ENCODE data around the gene JAK1. TPM values are rescaled to one million over a fixed set of nuclear protein-coding genes. Genes with fewer than 3 reads are reported as not detected.

JAK1 gene
- total RNA-seq, 2 experiments from 2014 or later: 204 to 205 TPM

DNA sequence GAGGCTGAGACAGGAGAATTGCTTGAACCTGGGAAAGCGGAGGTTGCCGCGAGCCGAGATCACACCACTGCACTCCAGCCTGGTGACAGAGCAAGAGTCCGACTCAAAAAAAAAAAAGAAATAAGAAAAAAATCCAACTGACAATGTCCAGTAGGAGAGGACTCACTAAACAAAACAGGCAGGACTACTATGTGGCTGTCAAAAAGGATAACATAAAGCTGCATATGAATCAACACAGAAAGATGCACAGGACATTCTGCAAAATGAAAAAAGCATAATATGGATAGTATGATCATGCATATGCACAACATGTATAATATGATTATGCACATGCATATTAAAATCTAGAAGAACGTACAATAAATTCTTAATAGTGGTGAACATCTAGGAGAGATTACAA lies 80.7 kb downstream of the JAK1 start:
- peaks cover 31% of the 10 kb centered on the region for H3K36me3 Mint-ChIP-seq (ENCODE audit: low read depth)
- no peak overlapping the region for H3K27ac Mint-ChIP-seq
- ChIA-PET POLR2A (no interaction called here), CTCF (no interaction called here)
- H3K27me3 Mint-ChIP-seq: no peaks in the 10 kb centered on the region
- H3K4me3 Mint-ChIP-seq: no peak overlapping the region
- peaks cover 36% of the 10 kb centered on the region for H3K4me1 Mint-ChIP-seq
- no peak for DNase-seq
- no peaks in the 10 kb centered on the region for H3K9me3 Mint-ChIP-seq

- Mint-ChIP-seq H3K27ac (no peak overlapping the region), H3K4me3 (no peak overlapping the region), H3K4me1 (peaks cover 27% of the 10 kb centered on the region), H3K9me3 (no peaks in the 10 kb centered on the region), H3K27me3 (no peaks in the 10 kb centered on the region), H3K36me3 (ENCODE audit: low read depth) (peaks cover 31% of the 10 kb centered on the region)
- DNase-seq: no peak
- CTCF ChIA-PET: no interaction called here
- POLR2A ChIA-PET: no interaction called here
Measured at GRCh38 chr1:64884261-64885040, 81.9 kb downstream of the JAK1 start.

DNA sequence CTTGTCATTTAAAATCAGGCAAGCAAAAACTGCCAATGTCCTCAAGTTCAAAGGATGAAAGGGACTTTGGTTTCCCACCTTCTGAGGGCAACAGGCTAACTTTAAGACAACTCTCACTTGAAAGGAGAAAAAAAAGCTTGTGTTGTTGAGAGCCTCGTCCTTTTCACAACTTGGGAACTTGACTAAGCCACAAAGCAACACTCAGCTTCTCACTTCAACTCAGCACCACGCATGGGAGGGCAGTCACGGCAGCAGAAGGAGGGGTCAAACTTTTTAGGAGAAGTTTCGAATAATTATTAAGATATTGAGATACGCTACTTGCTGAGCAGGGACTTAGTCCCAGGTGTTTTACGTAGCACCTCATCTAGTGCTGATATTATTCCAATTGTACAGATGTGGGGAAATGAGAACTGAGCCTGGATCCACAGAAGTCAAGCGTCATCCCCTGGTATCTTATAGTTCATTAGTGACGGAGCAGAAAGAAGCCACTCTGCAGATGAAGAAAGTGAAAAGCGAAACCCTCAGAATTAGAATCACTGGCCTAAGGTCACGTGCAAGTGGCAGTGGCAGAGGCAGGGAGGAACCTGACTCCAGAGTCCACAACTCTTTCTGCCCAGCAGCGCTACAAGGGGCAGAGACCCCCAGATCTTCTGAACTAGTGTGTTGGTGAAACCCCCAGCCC lies 83.6 kb downstream of the JAK1 start:
- CTCF ChIA-PET: no interaction called here
- POLR2A ChIA-PET: no interaction called here
- H3K9me3 Mint-ChIP-seq: no peaks in the 10 kb centered on the region
- DNase-seq: no peak
- H3K36me3 Mint-ChIP-seq (ENCODE audit: low read depth): peaks cover 44% of the 10 kb centered on the region
- H3K27me3 Mint-ChIP-seq: no peaks in the 10 kb centered on the region
- peaks cover 35% of the 10 kb centered on the region for H3K4me1 Mint-ChIP-seq
- H3K4me3 Mint-ChIP-seq: no peak overlapping the region
- H3K27ac Mint-ChIP-seq: no peak overlapping the region

DNA sequence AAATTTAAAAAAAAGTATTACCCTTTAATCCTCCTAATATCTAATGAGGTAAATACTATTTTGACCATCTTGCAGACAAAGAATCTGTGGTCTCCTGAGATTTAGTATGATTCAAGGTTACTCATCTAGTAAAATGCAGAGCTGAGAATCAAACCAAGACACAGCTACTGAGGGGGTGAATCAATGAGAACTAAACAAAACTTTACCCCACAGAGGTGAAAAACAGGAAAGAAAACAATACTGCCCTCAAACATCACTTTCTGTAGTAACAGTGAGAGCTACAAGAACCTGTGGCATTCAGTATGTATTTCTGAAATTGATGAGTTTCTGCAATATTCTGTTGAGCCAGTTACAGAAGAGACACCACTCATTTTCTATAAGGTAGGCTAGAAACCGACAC lies 85.1 kb downstream of the JAK1 start:
- H3K27ac Mint-ChIP-seq: no peak overlapping the region
- ChIA-PET CTCF (no interaction called here), POLR2A (interaction anchor here (0.9 kb wide), 1 partner anchor 22 kb away, joined by 3 read pairs; no protein-coding TSS in a partner anchor)
- peaks cover 43% of the 10 kb centered on the region for H3K4me1 Mint-ChIP-seq
- peaks cover 58% of the 10 kb centered on the region for H3K36me3 Mint-ChIP-seq (ENCODE audit: low read depth)
- H3K27me3 Mint-ChIP-seq: no peaks in the 10 kb centered on the region
- H3K4me3 Mint-ChIP-seq: no peak overlapping the region
- no peaks in the 10 kb centered on the region for H3K9me3 Mint-ChIP-seq
- no peak for DNase-seq

GRCh38 chr1:64880449-64880848 lies 85.9 kb downstream of the JAK1 start:
- Mint-ChIP-seq H3K9me3 (no peaks in the 10 kb centered on the region), H3K4me1 (peaks cover 50% of the 10 kb centered on the region), H3K36me3 (ENCODE audit: low read depth) (peaks cover 64% of the 10 kb centered on the region), H3K4me3 (no peak overlapping the region), H3K27ac (no peak overlapping the region), H3K27me3 (no peaks in the 10 kb centered on the region)
- POLR2A ChIA-PET: no interaction called here
- no peak for DNase-seq
- CTCF ChIA-PET: no interaction called here

- DNase-seq: no peak
- POLR2A ChIA-PET: no interaction called here
- no peaks in the 10 kb centered on the region for H3K9me3 Mint-ChIP-seq
- H3K4me3 Mint-ChIP-seq: no peak overlapping the region
- peaks cover 51% of the 10 kb centered on the region for H3K4me1 Mint-ChIP-seq
- no peak overlapping the region for H3K27ac Mint-ChIP-seq
- H3K36me3 Mint-ChIP-seq (ENCODE audit: low read depth): peaks cover 69% of the 10 kb centered on the region
- H3K27me3 Mint-ChIP-seq: no peaks in the 10 kb centered on the region
- CTCF ChIA-PET: interaction anchor here (0.8 kb wide), 1 partner anchor 55 kb away, joined by 3 read pairs; no protein-coding TSS in a partner anchor
Measured at GRCh38 chr1:64878931-64879611, 87.3 kb downstream of the JAK1 start.

GRCh38 chr1:64878090-64878489 lies 88.3 kb downstream of the JAK1 start:
- peaks cover 49% of the 10 kb centered on the region for H3K4me1 Mint-ChIP-seq
- peak overlapping the region; percentile 36 for H3K27ac Mint-ChIP-seq
- H3K27me3 Mint-ChIP-seq: no peaks in the 10 kb centered on the region
- no peak for DNase-seq
- H3K9me3 Mint-ChIP-seq: no peaks in the 10 kb centered on the region
- POLR2A ChIA-PET: interaction anchor here (1.2 to 2.4 kb wide), 4 partner anchors 84 to 191 kb away, joined by 3 to 11 read pairs (median 6); partner anchors contain the start of gene JAK1
- CTCF ChIA-PET: interaction anchor here (1.0 to 1.2 kb wide), 3 partner anchors 28 to 197 kb away, joined by 3 to 4 read pairs (median 3); no protein-coding TSS in a partner anchor
- H3K4me3 Mint-ChIP-seq: no peak overlapping the region
- peaks cover 70% of the 10 kb centered on the region for H3K36me3 Mint-ChIP-seq (ENCODE audit: low read depth)

- ChIA-PET CTCF (interaction anchor here (1.0 to 1.3 kb wide), 4 partner anchors 29 to 198 kb away, joined by 3 to 4 read pairs (median 3); no protein-coding TSS in a partner anchor), POLR2A (interaction anchor here (1.2 to 2.4 kb wide), 5 partner anchors 14 to 191 kb away, joined by 3 to 11 read pairs (median 5); partner anchors contain the start of gene JAK1)
- Mint-ChIP-seq H3K4me1 (peaks cover 48% of the 10 kb centered on the region), H3K36me3 (ENCODE audit: low read depth) (peaks cover 71% of the 10 kb centered on the region), H3K27ac (peak overlapping the region; percentile 36), H3K27me3 (no peaks in the 10 kb centered on the region), H3K4me3 (no peak overlapping the region), H3K9me3 (no peaks in the 10 kb centered on the region)
- no peak for DNase-seq
Measured at GRCh38 chr1:64877598-64877997, 88.8 kb downstream of the JAK1 start.

- peak overlapping the region; percentile 74 for H3K27ac Mint-ChIP-seq
- CTCF ChIA-PET: interaction anchor here (1.0 to 1.3 kb wide), 2 partner anchors 29 to 85 kb away, joined by 3 read pairs; no protein-coding TSS in a partner anchor
- H3K4me3 Mint-ChIP-seq: no peak overlapping the region
- no peaks in the 10 kb centered on the region for H3K27me3 Mint-ChIP-seq
- POLR2A ChIA-PET: interaction anchor here (1.2 to 2.4 kb wide), 6 partner anchors 11 to 192 kb away, joined by 3 to 11 read pairs (median 4); partner anchors contain the start of gene JAK1
- no peak for DNase-seq
- H3K4me1 Mint-ChIP-seq: peaks cover 47% of the 10 kb centered on the region
- H3K9me3 Mint-ChIP-seq: no peaks in the 10 kb centered on the region
- peaks cover 71% of the 10 kb centered on the region for H3K36me3 Mint-ChIP-seq (ENCODE audit: low read depth)
Measured at GRCh38 chr1:64877151-64877550, 89.2 kb downstream of the JAK1 start.

DNA sequence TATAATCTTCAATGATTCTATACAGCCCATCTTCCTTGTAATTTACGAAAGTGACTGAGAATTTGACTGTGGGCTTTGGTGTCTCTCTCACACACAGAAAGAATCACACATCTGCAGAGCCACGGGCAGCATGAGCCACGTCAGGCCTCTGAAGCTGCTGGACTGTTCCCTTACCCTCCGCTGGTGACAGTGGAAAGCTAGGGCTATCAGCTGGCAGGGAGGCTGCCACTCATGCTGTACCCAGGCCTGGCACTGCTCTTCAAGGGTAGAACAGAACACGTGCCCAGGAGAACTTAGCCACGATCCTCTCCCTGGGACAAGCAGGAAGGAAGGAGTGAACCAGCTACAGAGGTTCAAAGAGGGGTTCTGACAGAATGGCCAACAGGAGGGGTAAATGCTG lies 90.7 kb downstream of the JAK1 start:
- DNase-seq: no peak
- ChIA-PET POLR2A (interaction anchor here (2.2 kb wide), 1 partner anchor 86 kb away, joined by 6 read pairs; no protein-coding TSS in a partner anchor), CTCF (no interaction called here)
- H3K27ac Mint-ChIP-seq: peak overlapping the region; percentile 44
- no peak overlapping the region for H3K4me3 Mint-ChIP-seq
- H3K4me1 Mint-ChIP-seq: peaks cover 40% of the 10 kb centered on the region
- H3K36me3 Mint-ChIP-seq (ENCODE audit: low read depth): peaks cover 77% of the 10 kb centered on the region
- no peaks in the 10 kb centered on the region for H3K27me3 Mint-ChIP-seq
- H3K9me3 Mint-ChIP-seq: no peaks in the 10 kb centered on the region

DNA sequence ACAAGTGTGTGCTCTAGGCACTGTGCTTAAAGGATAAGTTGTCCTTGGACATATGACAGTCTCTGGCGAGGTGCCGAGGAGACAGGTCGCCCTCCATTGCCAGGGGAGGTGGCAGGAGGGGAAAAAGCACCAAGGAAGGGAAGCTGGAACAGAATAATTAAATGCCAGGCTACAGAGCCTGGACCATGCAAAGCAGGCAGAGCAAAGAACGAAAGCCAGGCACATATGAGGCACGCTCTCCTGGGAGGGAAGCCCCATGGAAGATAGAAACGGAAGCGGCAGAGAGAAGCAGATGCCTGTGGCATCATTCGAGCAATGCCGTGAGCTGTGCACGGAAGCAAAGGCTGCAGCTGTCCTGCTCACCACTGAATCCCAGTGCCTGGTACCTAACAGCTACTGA lies 91.2 kb downstream of the JAK1 start:
- H3K36me3 Mint-ChIP-seq (ENCODE audit: low read depth): peaks cover 82% of the 10 kb centered on the region
- CTCF ChIA-PET: no interaction called here
- no peak overlapping the region for H3K27ac Mint-ChIP-seq
- H3K27me3 Mint-ChIP-seq: no peaks in the 10 kb centered on the region
- POLR2A ChIA-PET: no interaction called here
- H3K4me1 Mint-ChIP-seq: peaks cover 40% of the 10 kb centered on the region
- no peak overlapping the region for H3K4me3 Mint-ChIP-seq
- no peak for DNase-seq
- no peaks in the 10 kb centered on the region for H3K9me3 Mint-ChIP-seq

GRCh38 chr1:64874666-64875065 lies 91.7 kb downstream of the JAK1 start:
- Mint-ChIP-seq H3K4me3 (no peak overlapping the region), H3K9me3 (no peaks in the 10 kb centered on the region), H3K36me3 (ENCODE audit: low read depth) (peaks cover 85% of the 10 kb centered on the region), H3K4me1 (peaks cover 40% of the 10 kb centered on the region), H3K27me3 (no peaks in the 10 kb centered on the region), H3K27ac (no peak overlapping the region)
- DNase-seq: no peak
- ChIA-PET CTCF (no interaction called here), POLR2A (no interaction called here)

DNA sequence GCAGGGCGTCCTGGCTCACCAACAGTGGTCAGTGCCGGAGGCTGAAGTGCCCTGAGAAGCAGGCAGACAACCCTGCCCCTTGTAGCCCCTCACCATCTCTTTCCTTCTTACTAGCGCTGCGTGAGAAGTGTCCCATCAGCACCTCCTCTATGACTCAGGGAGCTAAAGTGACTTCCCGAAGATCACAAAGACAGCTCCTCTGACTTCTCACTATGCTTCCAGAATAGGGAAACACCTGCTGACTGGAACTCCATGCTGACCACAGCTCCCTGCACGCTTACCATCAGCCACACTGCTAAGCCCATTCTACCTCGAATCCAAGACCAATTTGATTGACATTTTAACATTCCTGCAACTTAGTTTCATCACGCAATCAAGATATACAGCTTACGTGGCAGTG lies 92.8 kb downstream of the JAK1 start:
- no peak overlapping the region for H3K4me3 Mint-ChIP-seq
- H3K27me3 Mint-ChIP-seq: no peaks in the 10 kb centered on the region
- peaks cover 86% of the 10 kb centered on the region for H3K36me3 Mint-ChIP-seq (ENCODE audit: low read depth)
- no peak overlapping the region for H3K27ac Mint-ChIP-seq
- ChIA-PET CTCF (no interaction called here), POLR2A (no interaction called here)
- no peaks in the 10 kb centered on the region for H3K9me3 Mint-ChIP-seq
- peaks cover 32% of the 10 kb centered on the region for H3K4me1 Mint-ChIP-seq
- no peak for DNase-seq
